Loucy (cell line): Measurements from ENCODE around the gene BASP1.

Source experiments
- H2AFZ ChIP-seq: fragments of 200-600 bp; sonication (generic); 2 replicates; pipeline ENCODE4 v1.6.0; 2016; ENCODE audit warnings: antibody characterized with exemption, mild to moderate bottlenecking, low read length, moderate library complexity
- H3F3A ChIP-seq: fragments of 200-600 bp; 2 replicates; pipeline ENCODE4 v1.6.0; 2016; ENCODE audit warnings: antibody characterized with exemption, low read depth, mild to moderate bottlenecking
- H3K27me3 ChIP-seq: fragments of 200-600 bp; sonication (generic); 2 replicates; pipeline ENCODE4 v1.6.1; 2014; ENCODE audit warnings: low read length, mild to moderate bottlenecking; ENCODE audit not compliant: insufficient read depth, poor library complexity, severe bottlenecking
- H3K36me3 ChIP-seq: fragments of 200-600 bp; sonication (generic); 2 replicates; pipeline ENCODE4 v1.6.1; 2016; ENCODE audit warnings: low read length; ENCODE audit not compliant: insufficient read depth
- H3K4me1 ChIP-seq: fragments of 200-600 bp; sonication (generic); 2 replicates; pipeline ENCODE4 v1.5.1; 2014; ENCODE audit warnings: low read length, mild to moderate bottlenecking; ENCODE audit not compliant: insufficient read depth, poor library complexity, severe bottlenecking
- H3K4me2 ChIP-seq: fragments of 200-600 bp; sonication (generic); 2 replicates; pipeline ENCODE4 v1.6.0; 2014; ENCODE audit warnings: antibody characterized with exemption, low read length, low read depth, mild to moderate bottlenecking; ENCODE audit not compliant: poor library complexity, severe bottlenecking
- H3K4me3 ChIP-seq: fragments of 200-600 bp; sonication (generic); 2 replicates; pipeline ENCODE4 v1.5.1; 2014; ENCODE audit warnings: low read length, mild to moderate bottlenecking, mixed read lengths; ENCODE audit not compliant: poor library complexity, severe bottlenecking
- H3K79me2 ChIP-seq: fragments of 200-600 bp; sonication (generic); 2 replicates; pipeline ENCODE4 v1.6.1; 2014; ENCODE audit warnings: low read length; ENCODE audit not compliant: insufficient read depth
- H3K9ac ChIP-seq: fragments of 200-600 bp; sonication (generic); 2 replicates; pipeline ENCODE4 v1.6.0; 2014; ENCODE audit warnings: mild to moderate bottlenecking, low read depth, low read length, moderate library complexity; ENCODE audit not compliant: poor library complexity, severe bottlenecking
- H3K9me2 ChIP-seq: fragments of 200-600 bp; sonication (generic); replicated peaks from 2 replicates; pipeline ENCODE4 v1.6.1; 2016; ENCODE audit warnings: low read depth, low read length, mixed read lengths
- H3K9me3 ChIP-seq: fragments of 200-600 bp; sonication (generic); 2 replicates; pipeline ENCODE4 v1.6.1; 2014; ENCODE audit warnings: mild to moderate bottlenecking, antibody characterized with exemption, low read length, low read depth; ENCODE audit not compliant: insufficient read depth
- H4K20me1 ChIP-seq: fragments of 200-600 bp; sonication (generic); 2 replicates; pipeline ENCODE4 v1.6.0; 2014; ENCODE audit warnings: antibody characterized with exemption, low read length, mild to moderate bottlenecking; ENCODE audit not compliant: insufficient read depth, poor library complexity, severe bottlenecking
- CTCF ChIP-seq: fragments of 200-600 bp; sonication (generic); conservative IDR thresholded peaks from 2 replicates; pipeline ENCODE4 v1.5.1; 2014; ENCODE audit warnings: mild to moderate bottlenecking, antibody characterized with exemption, low read length
- EZH2phosphoT487 ChIP-seq: fragments of 200-600 bp; IDR thresholded peaks from 2 replicates; pipeline ENCODE4 v1.6.1; 2018; ENCODE audit warnings: antibody characterized with exemption, mild to moderate bottlenecking, moderate library complexity, borderline replicate concordance

Gene BASP1

GRCh38 chr5:17267106-17267505 lies 49.7 kb downstream of the BASP1 start:
- no peaks in the 10 kb centered on the region for H3K79me2 ChIP-seq
- TF ChIP-seq EZH2phosphoT487, result no peak
- no peak for TF ChIP-seq CTCF
- no peak overlapping the region for H2AFZ ChIP-seq

GRCh38 chr5:17269201-17269600 lies 51.8 kb downstream of the BASP1 start:
- H4K20me1 ChIP-seq, result no peaks in the 10 kb centered on the region
- no peaks in the 10 kb centered on the region; the same call in 1 of the 2 replicates for H3K9me2 ChIP-seq
- no peaks in the 10 kb centered on the region for H3F3A ChIP-seq
- H3K36me3 ChIP-seq, result no peaks in the 10 kb centered on the region
- H3K9me3 ChIP-seq, result no peaks in the 10 kb centered on the region
- H2AFZ ChIP-seq, result no peak overlapping the region
- H3K27me3 ChIP-seq, result no peaks in the 10 kb centered on the region
- H3K79me2 ChIP-seq, result no peaks in the 10 kb centered on the region
- TF ChIP-seq EZH2phosphoT487 (no peak), CTCF (no peak)
- H3K9ac ChIP-seq, result no peak overlapping the region
- H3K4me1 ChIP-seq, result no peaks in the 10 kb centered on the region
- no peak overlapping the region for H3K4me3 ChIP-seq
- H3K4me2 ChIP-seq, result no peak overlapping the region

More at GRCh38 chr5:17267106-17267505, 49.7 kb downstream of the BASP1 start:
- H3K9me3 ChIP-seq, result no peaks in the 10 kb centered on the region
- H3F3A ChIP-seq, result no peaks in the 10 kb centered on the region
- H3K4me2 ChIP-seq, result no peak overlapping the region
- no peaks in the 10 kb centered on the region; the same call in 1 of the 2 replicates for H3K9me2 ChIP-seq
- no peaks in the 10 kb centered on the region for H3K4me1 ChIP-seq
- no peaks in the 10 kb centered on the region for H3K36me3 ChIP-seq
- H3K27me3 ChIP-seq, result no peaks in the 10 kb centered on the region
- no peaks in the 10 kb centered on the region for H4K20me1 ChIP-seq
- no peak overlapping the region for H3K4me3 ChIP-seq
- H3K9ac ChIP-seq, result no peak overlapping the region

GRCh38 chr5:17272111-17272510 lies 54.7 kb downstream of the BASP1 start:
- Histone ChIP-seq H3K4me3 (no peak overlapping the region), H3K9me3 (no peaks in the 10 kb centered on the region), H2AFZ (no peak overlapping the region), H3K27me3 (no peaks in the 10 kb centered on the region), H3K9ac (no peak overlapping the region), H3F3A (no peaks in the 10 kb centered on the region), H3K4me2 (no peak overlapping the region), H3K9me2 (no peaks in the 10 kb centered on the region), H3K36me3 (no peaks in the 10 kb centered on the region), H3K79me2 (no peaks in the 10 kb centered on the region), H4K20me1 (no peaks in the 10 kb centered on the region), H3K4me1 (no peaks in the 10 kb centered on the region)
- TF ChIP-seq EZH2phosphoT487 (no peak), CTCF (no peak)
